ENCODE results near the gene NID1.

DNA sequence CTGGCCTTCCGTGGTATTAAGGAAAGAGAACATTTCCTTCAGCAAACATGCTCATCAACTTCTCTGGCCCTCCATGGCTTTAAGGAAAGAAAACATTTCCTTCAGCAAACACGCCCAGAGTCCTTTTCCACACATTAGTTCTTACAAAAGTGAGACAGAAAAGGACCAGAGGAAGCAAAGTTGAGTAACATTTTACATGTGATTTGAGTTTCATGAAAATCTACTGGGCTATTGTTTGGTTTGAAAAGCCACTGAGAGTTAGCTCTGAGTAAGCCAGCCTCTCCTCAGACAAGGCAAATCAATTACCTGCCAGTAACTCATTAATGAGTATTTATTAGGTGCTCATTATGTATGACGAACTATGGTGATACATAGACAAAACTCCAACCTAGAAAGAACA is 78.0 kb downstream of the NID1 start:
- TF ChIP-seq, protein P1, sequence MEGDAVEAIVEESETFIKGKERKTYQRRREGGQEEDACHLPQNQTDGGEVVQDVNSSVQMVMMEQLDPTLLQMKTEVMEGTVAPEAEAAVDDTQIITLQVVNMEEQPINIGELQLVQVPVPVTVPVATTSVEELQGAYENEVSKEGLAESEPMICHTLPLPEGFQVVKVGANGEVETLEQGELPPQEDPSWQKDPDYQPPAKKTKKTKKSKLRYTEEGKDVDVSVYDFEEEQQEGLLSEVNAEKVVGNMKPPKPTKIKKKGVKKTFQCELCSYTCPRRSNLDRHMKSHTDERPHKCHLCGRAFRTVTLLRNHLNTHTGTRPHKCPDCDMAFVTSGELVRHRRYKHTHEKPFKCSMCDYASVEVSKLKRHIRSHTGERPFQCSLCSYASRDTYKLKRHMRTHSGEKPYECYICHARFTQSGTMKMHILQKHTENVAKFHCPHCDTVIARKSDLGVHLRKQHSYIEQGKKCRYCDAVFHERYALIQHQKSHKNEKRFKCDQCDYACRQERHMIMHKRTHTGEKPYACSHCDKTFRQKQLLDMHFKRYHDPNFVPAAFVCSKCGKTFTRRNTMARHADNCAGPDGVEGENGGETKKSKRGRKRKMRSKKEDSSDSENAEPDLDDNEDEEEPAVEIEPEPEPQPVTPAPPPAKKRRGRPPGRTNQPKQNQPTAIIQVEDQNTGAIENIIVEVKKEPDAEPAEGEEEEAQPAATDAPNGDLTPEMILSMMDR (conservative IDR thresholded peaks at IDR 0.05; ENCODE audit: low read length), result no peak
- TF ChIP-seq EZH2phosphoT487 (IDR thresholded peaks at IDR 0.05; ENCODE audit: borderline replicate concordance, low read depth, low read length), result no peak

Measured in OCI-LY7 (cell line).